GM21786 (cell line): ENCODE results near the gene LACTBL1.

ENCODE experiments used
- ATAC-seq: cut with Tn5 transposase; IDR thresholded peaks from one replicate; pipeline ENCODE4 v1.9.1; 2021; ENCODE audit not compliant: unreplicated experiment

Gene LACTBL1

DNA sequence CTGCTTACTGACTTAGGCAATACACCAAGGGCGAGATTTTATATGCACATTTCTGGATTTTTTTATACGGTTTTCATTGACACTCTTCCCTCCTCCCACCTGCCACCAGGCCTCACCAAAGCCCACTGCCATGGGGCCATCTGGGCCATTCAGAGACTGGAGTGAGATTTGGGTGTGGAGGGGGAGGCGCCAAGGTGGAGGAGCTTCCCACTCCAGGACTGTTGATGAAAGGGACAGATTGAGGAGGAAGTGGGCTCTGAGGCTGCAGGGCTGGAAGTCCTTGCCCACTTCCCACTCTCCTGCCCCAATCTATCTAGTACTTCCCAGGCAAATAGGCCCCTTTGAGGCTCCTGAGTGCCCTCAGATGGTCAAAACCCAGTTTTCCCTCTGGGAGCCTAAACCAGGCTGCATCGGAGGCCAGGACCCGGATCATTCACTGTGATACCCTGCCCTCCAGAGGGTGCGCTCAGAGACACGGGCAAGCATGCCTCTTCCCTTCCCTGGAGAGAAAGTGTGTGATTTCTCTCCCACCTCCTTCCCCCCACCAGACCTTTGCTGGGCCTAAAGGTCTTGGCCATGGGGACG lies 57.9 kb downstream of the LACTBL1 start:
- no peak for ATAC-seq

DNA sequence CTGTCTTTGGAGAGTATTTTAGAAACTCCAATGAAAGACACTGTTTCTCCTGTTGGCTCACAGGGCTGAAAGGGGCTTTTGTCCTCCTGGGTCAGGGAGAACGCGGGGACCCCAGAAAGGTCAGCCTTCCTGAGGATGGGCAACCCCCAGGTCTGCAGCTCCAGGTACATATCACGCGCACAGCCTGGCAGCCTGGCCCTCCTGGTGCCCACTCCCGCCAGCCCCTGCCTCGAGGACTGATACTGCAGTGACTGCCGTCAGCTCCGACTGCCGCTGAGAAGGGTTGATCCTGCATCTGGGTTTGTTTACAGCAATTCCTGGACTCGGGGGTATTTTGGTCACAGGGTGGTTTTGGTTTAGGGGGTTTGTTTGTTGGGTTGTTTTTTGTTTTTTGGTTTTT lies 58.5 kb downstream of the LACTBL1 start:
- no peak for ATAC-seq

DNA sequence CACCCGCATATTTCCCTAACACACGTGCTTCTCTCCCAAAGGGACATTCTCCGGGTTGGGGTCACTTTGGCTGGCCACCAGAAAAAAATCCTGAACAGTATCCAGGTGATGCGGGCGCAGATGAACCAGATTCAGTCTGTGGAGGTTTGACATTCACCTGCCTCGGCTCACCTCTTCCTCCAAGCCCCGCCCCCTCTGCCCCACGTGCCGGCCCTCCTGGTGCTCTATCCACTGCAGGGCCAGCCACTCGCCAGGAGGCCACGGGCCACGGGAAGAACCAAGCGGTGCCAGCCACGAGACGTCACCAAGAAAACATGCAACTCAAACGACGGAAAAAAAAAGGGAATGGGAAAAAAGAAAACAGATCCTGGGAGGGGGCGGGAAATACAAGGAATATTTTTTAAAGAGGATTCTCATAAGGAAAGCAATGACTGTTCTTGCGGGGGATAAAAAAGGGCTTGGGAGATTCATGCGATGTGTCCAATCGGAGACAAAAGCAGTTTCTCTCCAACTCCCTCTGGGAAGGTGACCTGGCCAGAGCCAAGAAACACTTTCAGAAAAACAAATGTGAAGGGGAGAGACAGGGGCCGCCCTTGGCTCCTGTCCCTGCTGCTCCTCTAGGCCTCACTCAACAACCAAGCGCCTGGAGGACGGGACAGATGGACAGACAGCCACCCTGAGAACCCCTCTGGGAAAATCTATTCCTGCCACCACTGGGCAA lies 59.1 kb downstream of the LACTBL1 start:
- no peak for ATAC-seq

DNA sequence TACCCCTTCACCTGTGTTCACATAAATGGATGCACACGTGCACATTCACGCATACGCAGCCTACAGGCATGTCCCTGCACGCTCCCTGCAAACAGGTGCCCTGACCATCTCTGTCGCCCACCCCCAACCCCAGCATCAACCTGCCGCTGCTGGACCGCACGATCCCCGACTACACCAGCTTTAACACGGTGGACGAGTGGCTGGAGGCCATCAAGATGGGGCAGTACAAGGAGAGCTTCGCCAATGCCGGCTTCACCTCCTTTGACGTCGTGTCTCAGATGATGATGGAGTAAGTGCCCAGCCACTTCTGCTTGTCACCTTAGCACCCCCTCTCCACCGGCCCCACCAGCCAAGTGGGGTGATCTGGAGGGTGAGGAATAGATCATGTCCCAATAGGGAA lies 60.4 kb downstream of the LACTBL1 start:
- ATAC-seq: no peak

DNA sequence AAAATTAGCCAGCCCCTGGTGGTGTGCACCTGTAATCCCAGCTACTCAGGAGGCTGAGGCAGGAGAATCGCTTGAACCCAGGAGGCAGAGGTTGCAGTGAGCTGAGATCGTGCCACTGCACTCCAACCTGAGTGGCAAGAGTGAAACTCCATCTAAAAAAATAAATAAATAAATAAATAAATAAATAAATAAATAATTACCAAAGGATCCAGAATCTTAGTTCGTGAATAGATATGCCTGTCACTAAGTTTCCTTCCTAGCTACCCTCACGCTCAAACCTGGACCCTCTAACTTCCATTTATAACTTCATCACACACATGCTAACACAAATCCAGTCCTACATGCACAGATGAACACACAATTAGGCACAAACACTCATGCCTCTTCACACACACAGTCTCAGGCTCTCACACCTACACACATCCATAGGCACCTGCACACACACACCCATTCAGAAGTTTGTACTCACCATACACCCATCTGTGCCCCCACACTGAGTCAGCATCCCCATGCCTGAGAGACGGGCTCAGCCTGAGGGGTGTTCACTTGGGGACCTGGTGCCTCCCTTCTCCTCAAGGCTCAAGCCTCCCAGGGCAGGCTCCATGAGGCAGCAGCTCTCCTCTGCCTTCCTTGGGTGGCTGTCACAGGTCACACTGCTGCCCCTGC lies 61.5 kb downstream of the LACTBL1 start:
- no peak for ATAC-seq

DNA sequence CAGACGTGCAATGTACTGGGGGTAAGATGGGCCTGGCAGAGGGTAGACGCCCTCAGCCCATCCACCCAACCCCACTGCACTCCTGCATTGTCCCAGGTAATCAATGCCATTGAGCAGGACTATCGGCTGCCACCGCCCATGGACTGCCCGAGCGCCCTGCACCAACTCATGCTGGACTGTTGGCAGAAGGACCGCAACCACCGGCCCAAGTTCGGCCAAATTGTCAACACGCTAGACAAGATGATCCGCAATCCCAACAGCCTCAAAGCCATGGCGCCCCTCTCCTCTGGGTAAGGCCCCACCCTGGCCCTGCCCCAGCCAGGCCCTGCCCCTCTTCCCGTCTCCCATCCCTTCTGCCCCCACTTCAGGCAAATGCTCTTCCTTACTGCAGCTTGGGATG lies 62.4 kb downstream of the LACTBL1 start:
- ATAC-seq: no peak

DNA sequence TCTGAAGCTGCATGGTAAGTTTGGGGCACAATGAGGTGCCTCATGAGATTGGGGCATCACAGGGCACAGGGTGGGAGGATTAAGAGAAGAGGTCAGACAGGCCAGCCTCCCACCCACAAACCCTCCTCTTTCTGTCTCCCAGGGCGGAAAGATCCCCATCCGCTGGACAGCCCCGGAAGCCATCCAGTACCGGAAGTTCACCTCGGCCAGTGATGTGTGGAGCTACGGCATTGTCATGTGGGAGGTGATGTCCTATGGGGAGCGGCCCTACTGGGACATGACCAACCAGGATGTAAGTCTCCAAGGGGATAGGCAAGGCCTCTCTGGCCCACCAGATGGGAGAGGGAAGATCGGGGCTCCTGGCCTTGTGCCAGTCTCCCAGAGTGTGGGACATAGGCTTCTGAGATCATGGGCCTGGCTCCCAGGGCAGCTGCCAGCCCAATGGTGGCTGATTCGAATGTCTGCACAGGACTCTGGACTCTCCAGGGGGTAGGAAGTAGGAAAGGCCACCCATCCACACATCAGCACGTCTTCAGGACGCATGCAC lies 63.7 kb downstream of the LACTBL1 start:
- ATAC-seq: no peak

DNA sequence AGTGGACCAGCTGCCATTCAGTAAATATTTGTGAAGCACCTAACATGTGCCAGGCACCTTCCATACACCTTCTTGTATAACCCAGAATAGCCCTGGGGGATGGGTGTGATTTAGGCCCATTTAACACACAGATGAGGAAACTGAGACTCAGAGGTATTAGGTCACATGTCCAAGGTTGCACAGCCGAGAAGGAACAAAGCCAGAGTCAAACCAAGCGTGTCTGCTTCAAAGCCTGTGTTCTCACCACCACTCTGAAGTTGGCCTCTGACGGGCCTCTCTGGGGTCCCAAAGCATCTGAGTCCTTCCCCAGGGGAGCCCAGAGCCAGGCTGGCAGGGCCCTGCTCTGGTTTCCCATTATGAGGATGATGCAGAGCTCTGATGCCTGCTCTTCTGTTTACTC lies 65.1 kb downstream of the LACTBL1 start:
- no peak for ATAC-seq

DNA sequence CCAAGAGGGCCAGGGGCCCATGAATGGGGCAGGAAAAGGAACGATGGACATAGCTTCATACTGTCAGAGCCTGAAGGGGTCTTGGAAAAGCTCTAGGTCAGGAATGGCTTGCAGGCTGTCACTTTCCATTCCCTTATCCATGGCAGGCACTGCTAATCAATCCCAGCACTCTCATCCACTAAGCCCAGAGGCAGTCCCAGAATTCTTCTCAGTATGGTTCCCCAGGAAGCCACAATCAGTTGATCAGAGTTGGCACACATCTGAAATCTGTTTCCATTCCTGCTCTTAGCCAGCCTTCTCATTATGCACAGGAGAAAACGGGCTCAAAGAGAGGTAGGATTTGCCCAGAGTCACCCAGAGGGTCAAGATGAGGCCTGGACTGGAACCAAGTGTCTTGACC lies 65.7 kb downstream of the LACTBL1 start:
- no peak for ATAC-seq

DNA sequence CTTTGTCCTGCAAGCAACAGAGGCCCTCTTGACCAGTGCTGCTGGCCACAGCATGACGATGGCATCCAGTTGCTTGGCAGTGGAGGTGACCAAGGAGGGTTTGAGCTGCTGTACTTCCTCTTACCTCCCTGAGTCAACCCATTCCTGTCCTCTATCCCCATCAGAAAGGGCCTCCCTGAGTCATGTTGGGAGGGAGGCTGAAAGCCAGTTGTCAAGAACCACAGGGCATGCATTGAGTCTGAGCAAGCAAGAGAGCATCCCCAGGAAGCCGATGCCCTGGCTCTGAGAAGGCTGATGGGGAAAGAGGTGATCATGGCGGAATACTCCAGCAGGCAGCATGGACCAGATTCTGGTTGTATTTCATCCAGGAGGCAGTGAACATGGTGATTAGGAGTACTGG lies 69.6 kb downstream of the LACTBL1 start:
- ATAC-seq: no peak
